Kidney glomerular epithelial cell (primary cell): ENCODE data around the gene SMARCD1.

ENCODE experiments used
- DNase-seq: peaks from one replicate; lab custom pipeline; 2025; lab: John Stamatoyannopoulos, UW

Gene SMARCD1

GRCh38 chr12:50084775-50085614 is at the start of gene SMARCD1:
SMARCD1 (plus strand) TSS chr12:50085342; CDS start chr12:50085370, 28 bp downstream.
- peak; percentile 82 for DNase-seq

GRCh38 chr12:50038336-50038735 is 46.8 kb upstream of the SMARCD1 start:
- DNase-seq = no peak

- DNase-seq = peak; percentile 47
Measured at GRCh38 chr12:50039151-50039835, 45.8 kb upstream of the SMARCD1 start.

- no peak for DNase-seq
Measured at GRCh38 chr12:50040657-50041056, 44.5 kb upstream of the SMARCD1 start.

- no peak for DNase-seq
Measured at GRCh38 chr12:50041062-50041860, 43.9 kb upstream of the SMARCD1 start.

- DNase-seq = no peak
Measured at GRCh38 chr12:50041962-50042361, 43.2 kb upstream of the SMARCD1 start.

GRCh38 chr12:50042693-50043092 is 42.4 kb upstream of the SMARCD1 start:
- no peak for DNase-seq

- DNase-seq = no peak
Measured at GRCh38 chr12:50043308-50043707, 41.8 kb upstream of the SMARCD1 start.

GRCh38 chr12:50043854-50044253 is 41.3 kb upstream of the SMARCD1 start:
- DNase-seq = no peak

GRCh38 chr12:50047693-50048250 is 37.4 kb upstream of the SMARCD1 start:
- no peak for DNase-seq

GRCh38 chr12:50049254-50050118 is 35.7 kb upstream of the SMARCD1 start:
- DNase-seq = no peak

- no peak for DNase-seq
Measured at GRCh38 chr12:50050119-50050385, 35.1 kb upstream of the SMARCD1 start.

GRCh38 chr12:50050410-50051098 is 34.6 kb upstream of the SMARCD1 start:
- DNase-seq = no peak

GRCh38 chr12:50051101-50051806 is 33.9 kb upstream of the SMARCD1 start:
- DNase-seq = no peak

- no peak for DNase-seq
Measured at GRCh38 chr12:50052544-50052943, 32.6 kb upstream of the SMARCD1 start.

GRCh38 chr12:50052964-50053363 is 32.2 kb upstream of the SMARCD1 start:
- DNase-seq = no peak

GRCh38 chr12:50053583-50053982 is 31.6 kb upstream of the SMARCD1 start:
- no peak for DNase-seq

GRCh38 chr12:50055831-50056638 is 29.1 kb upstream of the SMARCD1 start:
- peak; percentile 29 for DNase-seq

GRCh38 chr12:50056639-50056976 is 28.5 kb upstream of the SMARCD1 start:
- no peak for DNase-seq
